ENCODE data around the gene LRIG3.

LRIG3 gene, protein sequence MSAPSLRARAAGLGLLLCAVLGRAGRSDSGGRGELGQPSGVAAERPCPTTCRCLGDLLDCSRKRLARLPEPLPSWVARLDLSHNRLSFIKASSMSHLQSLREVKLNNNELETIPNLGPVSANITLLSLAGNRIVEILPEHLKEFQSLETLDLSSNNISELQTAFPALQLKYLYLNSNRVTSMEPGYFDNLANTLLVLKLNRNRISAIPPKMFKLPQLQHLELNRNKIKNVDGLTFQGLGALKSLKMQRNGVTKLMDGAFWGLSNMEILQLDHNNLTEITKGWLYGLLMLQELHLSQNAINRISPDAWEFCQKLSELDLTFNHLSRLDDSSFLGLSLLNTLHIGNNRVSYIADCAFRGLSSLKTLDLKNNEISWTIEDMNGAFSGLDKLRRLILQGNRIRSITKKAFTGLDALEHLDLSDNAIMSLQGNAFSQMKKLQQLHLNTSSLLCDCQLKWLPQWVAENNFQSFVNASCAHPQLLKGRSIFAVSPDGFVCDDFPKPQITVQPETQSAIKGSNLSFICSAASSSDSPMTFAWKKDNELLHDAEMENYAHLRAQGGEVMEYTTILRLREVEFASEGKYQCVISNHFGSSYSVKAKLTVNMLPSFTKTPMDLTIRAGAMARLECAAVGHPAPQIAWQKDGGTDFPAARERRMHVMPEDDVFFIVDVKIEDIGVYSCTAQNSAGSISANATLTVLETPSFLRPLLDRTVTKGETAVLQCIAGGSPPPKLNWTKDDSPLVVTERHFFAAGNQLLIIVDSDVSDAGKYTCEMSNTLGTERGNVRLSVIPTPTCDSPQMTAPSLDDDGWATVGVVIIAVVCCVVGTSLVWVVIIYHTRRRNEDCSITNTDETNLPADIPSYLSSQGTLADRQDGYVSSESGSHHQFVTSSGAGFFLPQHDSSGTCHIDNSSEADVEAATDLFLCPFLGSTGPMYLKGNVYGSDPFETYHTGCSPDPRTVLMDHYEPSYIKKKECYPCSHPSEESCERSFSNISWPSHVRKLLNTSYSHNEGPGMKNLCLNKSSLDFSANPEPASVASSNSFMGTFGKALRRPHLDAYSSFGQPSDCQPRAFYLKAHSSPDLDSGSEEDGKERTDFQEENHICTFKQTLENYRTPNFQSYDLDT

GRCh38 chr12:58920102-58920960 is at the start of gene LRIG3:
Gene LRIG3, minus strand, starts transcription at chr12:58920504. Its CDS starts 269 bp downstream, at chr12:58920235.
- peaks cover 2% of the 10 kb centered on the region; the same call in 1 of the 2 replicates for H3K27me3 ChIP-seq (ENCODE audit: control insufficient read depth, insufficient read depth, low read length)
- no peaks in the 10 kb centered on the region for H3K9me3 ChIP-seq (ENCODE audit: control insufficient read depth, insufficient read depth, low read length)
- H3K4me3 ChIP-seq (ENCODE audit: low read length): peak within 1 kb of the TSS; percentile 84
- no peak within 1 kb of the TSS for H3K27ac ChIP-seq (ENCODE audit: low read length)
- WGBS (ENCODE audit: insufficient coverage, insufficient read length): no CpG with 5 or more reads among the region's 80 CpGs
- H3K4me1 ChIP-seq (ENCODE audit: control insufficient read depth, insufficient read depth, low read length): peaks cover 3% of the 10 kb centered on the region; the same call in 1 of the 2 replicates
- no peaks in the 10 kb centered on the region for H3K36me3 ChIP-seq (ENCODE audit: control insufficient read depth, insufficient read depth, low read length)
- peak; percentile 50 for DNase-seq (ENCODE audit: low read depth, low spot score)

GRCh38 chr12:58969237-58969636 is 48.9 kb upstream of the LRIG3 start:
- Histone ChIP-seq H3K36me3 (ENCODE audit: control insufficient read depth, insufficient read depth, low read length) (no peaks in the 10 kb centered on the region), H3K27me3 (ENCODE audit: control insufficient read depth, insufficient read depth, low read length) (no peaks in the 10 kb centered on the region), H3K4me1 (ENCODE audit: control insufficient read depth, insufficient read depth, low read length) (no peaks in the 10 kb centered on the region), H3K4me3 (ENCODE audit: low read length) (no peak overlapping the region), H3K27ac (ENCODE audit: low read length) (no peak overlapping the region), H3K9me3 (ENCODE audit: control insufficient read depth, insufficient read depth, low read length) (no peaks in the 10 kb centered on the region)
- WGBS (ENCODE audit: insufficient coverage, insufficient read length): no CpG with 5 or more reads among the region's 2 CpGs
- no peak for DNase-seq (ENCODE audit: low read depth, low spot score)

GRCh38 chr12:58967561-58967960 is 47.3 kb upstream of the LRIG3 start:
- no peak for DNase-seq (ENCODE audit: low read depth, low spot score)
- WGBS (ENCODE audit: insufficient coverage, insufficient read length): no CpG with 5 or more reads among the region's 4 CpGs

GRCh38 chr12:58966939-58967338 is 46.6 kb upstream of the LRIG3 start:
- H3K4me1 ChIP-seq (ENCODE audit: control insufficient read depth, insufficient read depth, low read length): no peaks in the 10 kb centered on the region
- H3K27ac ChIP-seq (ENCODE audit: low read length): no peak overlapping the region
- no peaks in the 10 kb centered on the region for H3K36me3 ChIP-seq (ENCODE audit: control insufficient read depth, insufficient read depth, low read length)
- H3K4me3 ChIP-seq (ENCODE audit: low read length): no peak overlapping the region
- H3K27me3 ChIP-seq (ENCODE audit: control insufficient read depth, insufficient read depth, low read length): no peaks in the 10 kb centered on the region
- no peaks in the 10 kb centered on the region for H3K9me3 ChIP-seq (ENCODE audit: control insufficient read depth, insufficient read depth, low read length)
- DNase-seq (ENCODE audit: low read depth, low spot score): no peak
- WGBS (ENCODE audit: insufficient coverage, insufficient read length): no CpG with 5 or more reads among the region's 2 CpGs

More at GRCh38 chr12:58967561-58967960, 47.3 kb upstream of the LRIG3 start:
- Histone ChIP-seq H3K36me3 (ENCODE audit: control insufficient read depth, insufficient read depth, low read length) (no peaks in the 10 kb centered on the region), H3K4me3 (ENCODE audit: low read length) (no peak overlapping the region), H3K27ac (ENCODE audit: low read length) (no peak overlapping the region), H3K27me3 (ENCODE audit: control insufficient read depth, insufficient read depth, low read length) (no peaks in the 10 kb centered on the region), H3K9me3 (ENCODE audit: control insufficient read depth, insufficient read depth, low read length) (no peaks in the 10 kb centered on the region), H3K4me1 (ENCODE audit: control insufficient read depth, insufficient read depth, low read length) (no peaks in the 10 kb centered on the region)

GRCh38 chr12:58965568-58965967 is 45.3 kb upstream of the LRIG3 start:
- Histone ChIP-seq H3K4me1 (ENCODE audit: control insufficient read depth, insufficient read depth, low read length) (no peaks in the 10 kb centered on the region), H3K9me3 (ENCODE audit: control insufficient read depth, insufficient read depth, low read length) (no peaks in the 10 kb centered on the region), H3K4me3 (ENCODE audit: low read length) (no peak overlapping the region), H3K36me3 (ENCODE audit: control insufficient read depth, insufficient read depth, low read length) (no peaks in the 10 kb centered on the region), H3K27me3 (ENCODE audit: control insufficient read depth, insufficient read depth, low read length) (no peaks in the 10 kb centered on the region), H3K27ac (ENCODE audit: low read length) (no peak overlapping the region)
- no CpG with 5 or more reads among the region's 3 CpGs for WGBS (ENCODE audit: insufficient coverage, insufficient read length)
- no peak for DNase-seq (ENCODE audit: low read depth, low spot score)

GRCh38 chr12:58963844-58964243 is 43.5 kb upstream of the LRIG3 start:
- DNase-seq (ENCODE audit: low read depth, low spot score): no peak
- Histone ChIP-seq H3K9me3 (ENCODE audit: control insufficient read depth, insufficient read depth, low read length) (no peaks in the 10 kb centered on the region), H3K27ac (ENCODE audit: low read length) (no peak overlapping the region), H3K27me3 (ENCODE audit: control insufficient read depth, insufficient read depth, low read length) (no peaks in the 10 kb centered on the region), H3K4me3 (ENCODE audit: low read length) (no peak overlapping the region), H3K36me3 (ENCODE audit: control insufficient read depth, insufficient read depth, low read length) (no peaks in the 10 kb centered on the region), H3K4me1 (ENCODE audit: control insufficient read depth, insufficient read depth, low read length) (no peaks in the 10 kb centered on the region)
- no CpG with 5 or more reads among the region's 1 CpG for WGBS (ENCODE audit: insufficient coverage, insufficient read length)

GRCh38 chr12:58961906-58962305 is 41.6 kb upstream of the LRIG3 start:
- Histone ChIP-seq H3K27ac (ENCODE audit: low read length) (no peak overlapping the region), H3K9me3 (ENCODE audit: control insufficient read depth, insufficient read depth, low read length) (no peaks in the 10 kb centered on the region), H3K4me1 (ENCODE audit: control insufficient read depth, insufficient read depth, low read length) (no peaks in the 10 kb centered on the region), H3K4me3 (ENCODE audit: low read length) (no peak overlapping the region), H3K27me3 (ENCODE audit: control insufficient read depth, insufficient read depth, low read length) (no peaks in the 10 kb centered on the region), H3K36me3 (ENCODE audit: control insufficient read depth, insufficient read depth, low read length) (no peaks in the 10 kb centered on the region)
- DNase-seq (ENCODE audit: low read depth, low spot score): no peak
- no CpG with 5 or more reads among the region's 4 CpGs for WGBS (ENCODE audit: insufficient coverage, insufficient read length)

GRCh38 chr12:58961166-58961565 is 40.9 kb upstream of the LRIG3 start:
- Histone ChIP-seq H3K4me3 (ENCODE audit: low read length) (no peak overlapping the region), H3K9me3 (ENCODE audit: control insufficient read depth, insufficient read depth, low read length) (no peaks in the 10 kb centered on the region), H3K27ac (ENCODE audit: low read length) (no peak overlapping the region), H3K27me3 (ENCODE audit: control insufficient read depth, insufficient read depth, low read length) (no peaks in the 10 kb centered on the region), H3K4me1 (ENCODE audit: control insufficient read depth, insufficient read depth, low read length) (no peaks in the 10 kb centered on the region), H3K36me3 (ENCODE audit: control insufficient read depth, insufficient read depth, low read length) (no peaks in the 10 kb centered on the region)
- DNase-seq (ENCODE audit: low read depth, low spot score): no peak
- WGBS (ENCODE audit: insufficient coverage, insufficient read length): no CpG with 5 or more reads among the region's 3 CpGs

DNA sequence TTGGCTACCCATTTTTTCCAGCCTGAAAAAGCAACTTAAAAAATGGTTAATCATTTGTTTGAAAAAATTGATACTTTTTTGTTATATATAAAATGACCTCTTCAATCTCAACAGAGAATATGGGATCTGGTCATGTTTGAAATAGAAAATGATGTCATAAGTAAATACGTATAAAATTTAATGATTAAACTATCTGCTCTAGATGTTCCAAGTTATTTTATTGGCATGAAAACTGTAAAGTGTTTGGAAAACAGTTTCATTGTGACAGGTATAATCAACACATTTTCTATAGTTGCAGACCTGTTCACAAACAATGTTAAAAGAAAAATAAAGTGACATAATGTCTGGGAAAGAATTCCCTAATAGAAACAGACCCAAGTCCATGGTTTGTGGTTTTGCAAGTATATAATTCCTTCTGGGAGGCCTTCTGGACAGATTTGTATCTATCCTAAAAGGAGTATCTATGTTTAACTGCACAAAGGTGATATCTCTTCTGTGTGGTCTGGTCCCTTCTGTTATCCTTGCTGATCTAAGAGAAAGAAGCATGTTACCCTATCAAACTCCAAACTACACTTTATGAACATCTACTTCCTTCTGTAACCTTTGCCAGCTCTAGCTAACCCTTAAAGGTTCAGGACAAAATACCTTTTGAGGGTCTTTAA is 39.5 kb upstream of the LRIG3 start:
- H3K27me3 ChIP-seq (ENCODE audit: control insufficient read depth, insufficient read depth, low read length): no peaks in the 10 kb centered on the region
- no peak overlapping the region for H3K27ac ChIP-seq (ENCODE audit: low read length)
- DNase-seq (ENCODE audit: low read depth, low spot score): no peak
- no CpG with 5 or more reads among the region's 1 CpG for WGBS (ENCODE audit: insufficient coverage, insufficient read length)
- no peak overlapping the region for H3K4me3 ChIP-seq (ENCODE audit: low read length)
- no peaks in the 10 kb centered on the region for H3K36me3 ChIP-seq (ENCODE audit: control insufficient read depth, insufficient read depth, low read length)
- no peaks in the 10 kb centered on the region for H3K4me1 ChIP-seq (ENCODE audit: control insufficient read depth, insufficient read depth, low read length)
- H3K9me3 ChIP-seq (ENCODE audit: control insufficient read depth, insufficient read depth, low read length): no peaks in the 10 kb centered on the region
